ENCODE results near the gene TEN1. TPM values are rescaled to one million over a fixed set of nuclear protein-coding genes. Genes with fewer than 3 reads are reported as not detected.
"Not testable (repeated sequence)": the region's sequence is repeated elsewhere in the genome, so short reads cannot be mapped to it uniquely, and the experiment has no call there.

TEN1 gene
- total RNA-seq, 1 donor from 2014 or later, result 22.2 TPM

- Mint-ChIP-seq H3K9me3 (ENCODE audit: low read depth) (no peaks in the 10 kb centered on the region), H3K36me3 (ENCODE audit: low read depth) (peaks cover 38% of the 10 kb centered on the region), H3K27ac (ENCODE audit: unreplicated experiment) (no peak overlapping the region), H3K27me3 (ENCODE audit: low read depth) (no peaks in the 10 kb centered on the region), H3K4me1 (ENCODE audit: low read depth) (peaks cover 15% of the 10 kb centered on the region), H3K4me3 (ENCODE audit: unreplicated experiment) (no peak overlapping the region)
- DNase-seq (ENCODE audit: low spot score), result no peak
- no peak for TF ChIP-seq CTCF (IDR thresholded peaks at IDR 0.05)
Measured at GRCh38 chr17:75950421-75950820, 28.6 kb upstream of the TEN1 start.

- Mint-ChIP-seq H3K4me3 (ENCODE audit: unreplicated experiment) (no peak overlapping the region), H3K9me3 (ENCODE audit: low read depth) (no peaks in the 10 kb centered on the region), H3K36me3 (ENCODE audit: low read depth) (peaks cover 39% of the 10 kb centered on the region), H3K27me3 (ENCODE audit: low read depth) (no peaks in the 10 kb centered on the region), H3K27ac (ENCODE audit: unreplicated experiment) (peak overlapping the region; percentile 55), H3K4me1 (ENCODE audit: low read depth) (peaks cover 15% of the 10 kb centered on the region)
- DNase-seq (ENCODE audit: low spot score), result peak; percentile 15
- no peak for TF ChIP-seq CTCF (IDR thresholded peaks at IDR 0.05)
Measured at GRCh38 chr17:75950855-75951554, 28.0 kb upstream of the TEN1 start.

- no peak overlapping the region for H3K27ac Mint-ChIP-seq (ENCODE audit: unreplicated experiment)
- H3K4me3 Mint-ChIP-seq (ENCODE audit: unreplicated experiment), result no peak overlapping the region
- DNase-seq (ENCODE audit: low spot score), result no peak
- H3K36me3 Mint-ChIP-seq (ENCODE audit: low read depth), result peaks cover 14% of the 10 kb centered on the region
- no peaks in the 10 kb centered on the region for H3K27me3 Mint-ChIP-seq (ENCODE audit: low read depth)
- peaks cover 14% of the 10 kb centered on the region for H3K4me1 Mint-ChIP-seq (ENCODE audit: low read depth)
- TF ChIP-seq CTCF (IDR thresholded peaks at IDR 0.05), result no peak
- H3K9me3 Mint-ChIP-seq (ENCODE audit: low read depth), result no peaks in the 10 kb centered on the region
Measured at GRCh38 chr17:75959051-75959838, 19.8 kb upstream of the TEN1 start.

GRCh38 chr17:75959839-75960511, 19.1 kb upstream of the TEN1 start:
- Mint-ChIP-seq H3K4me3 (ENCODE audit: unreplicated experiment) (no peak overlapping the region), H3K9me3 (ENCODE audit: low read depth) (no peaks in the 10 kb centered on the region), H3K36me3 (ENCODE audit: low read depth) (peaks cover 14% of the 10 kb centered on the region), H3K27me3 (ENCODE audit: low read depth) (no peaks in the 10 kb centered on the region), H3K4me1 (ENCODE audit: low read depth) (peaks cover 14% of the 10 kb centered on the region), H3K27ac (ENCODE audit: unreplicated experiment) (no peak overlapping the region)
- no peak for TF ChIP-seq CTCF (IDR thresholded peaks at IDR 0.05)
- DNase-seq (ENCODE audit: low spot score), result no peak

- no peak overlapping the region for H3K27ac Mint-ChIP-seq (ENCODE audit: unreplicated experiment)
- no peak for TF ChIP-seq CTCF (IDR thresholded peaks at IDR 0.05)
Measured at GRCh38 chr17:75965468-75965867, 13.6 kb upstream of the TEN1 start.

GRCh38 chr17:75969044-75969443, 10.0 kb upstream of the TEN1 start:
- not testable (repeated sequence) for H3K4me1 Mint-ChIP-seq (ENCODE audit: low read depth); H3K9me3 Mint-ChIP-seq (ENCODE audit: low read depth); H3K27ac Mint-ChIP-seq (ENCODE audit: unreplicated experiment); H3K4me3 Mint-ChIP-seq (ENCODE audit: unreplicated experiment); DNase-seq (ENCODE audit: low spot score); H3K27me3 Mint-ChIP-seq (ENCODE audit: low read depth)
- peaks cover 15% of the 10 kb centered on the region for H3K36me3 Mint-ChIP-seq (ENCODE audit: low read depth)

More at GRCh38 chr17:75965468-75965867, 13.6 kb upstream of the TEN1 start:
- Mint-ChIP-seq H3K27me3 (ENCODE audit: low read depth) (no peaks in the 10 kb centered on the region), H3K36me3 (ENCODE audit: low read depth) (peaks cover 6% of the 10 kb centered on the region), H3K4me1 (ENCODE audit: low read depth) (peaks cover 10% of the 10 kb centered on the region), H3K4me3 (ENCODE audit: unreplicated experiment) (no peak overlapping the region), H3K9me3 (ENCODE audit: low read depth) (no peaks in the 10 kb centered on the region)
- DNase-seq (ENCODE audit: low spot score), result no peak
